GM18951 (cell line): ENCODE data around the gene TBC1D22A.

Experiments
- POLR2A ChIP-seq: IDR thresholded peaks from 4 replicates; pipeline ENCODE4 v1.6.1; 2011; ENCODE audit warnings: mild to moderate bottlenecking; ENCODE audit not compliant: insufficient read length, insufficient read depth; ENCODE audit errors: extremely low read depth
- in situ Hi-C: fragments of 300-500 bp; cut with MboI; formaldehyde crosslinking; loops from one replicate; pipeline ENCODE4 v1.12.0; 2022; ENCODE audit warnings: low sequenced_read_pairs, mixed read lengths, inconsistent platforms; ENCODE audit not compliant: unreplicated experiment

Gene TBC1D22A

DNA sequence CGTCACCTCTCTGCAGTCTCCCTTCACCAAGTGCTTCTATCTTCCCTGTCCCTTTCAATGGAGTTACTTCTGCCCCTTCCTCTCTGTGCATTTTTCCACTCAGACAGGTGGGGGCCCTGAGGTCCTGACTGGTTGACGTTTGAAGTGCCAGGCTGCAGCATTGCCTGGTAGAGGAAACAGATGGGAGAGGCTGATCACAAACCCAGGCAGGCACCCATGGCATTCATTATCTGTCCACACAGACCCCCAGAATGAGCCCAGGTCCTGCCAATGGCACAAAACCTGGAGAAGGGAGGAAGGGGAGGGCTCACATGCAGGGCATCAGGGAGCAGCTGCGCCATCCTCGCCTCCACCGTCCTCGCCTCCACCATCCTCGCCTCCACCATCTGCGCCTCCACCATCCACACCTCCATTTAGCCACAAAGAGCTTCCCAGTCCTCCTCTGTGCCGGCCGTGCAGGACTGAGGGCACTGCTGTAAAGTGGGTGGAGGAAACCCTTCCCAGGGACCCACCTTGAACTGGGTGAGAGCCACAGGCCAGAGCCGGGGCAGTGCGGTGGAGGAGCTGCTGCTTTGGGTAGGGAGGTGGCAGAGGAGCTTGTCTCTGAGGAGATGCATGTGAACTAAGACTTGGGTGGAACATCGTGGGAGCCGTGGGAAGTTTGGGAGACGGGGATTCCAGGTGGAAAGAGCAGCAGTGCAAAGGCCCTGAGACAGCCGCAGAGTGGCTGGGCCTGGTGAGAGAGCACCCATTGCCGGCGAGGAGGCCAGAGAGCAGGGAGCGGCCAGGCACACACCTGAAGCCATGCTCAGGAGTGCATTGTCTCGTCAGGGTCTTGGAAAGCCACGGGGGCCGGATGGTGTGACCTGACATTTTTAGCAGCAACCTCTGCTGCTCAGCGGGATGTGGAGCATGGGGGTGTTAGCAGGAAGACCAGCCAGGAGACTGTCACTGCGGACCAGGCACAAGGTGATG is 145.1 kb downstream of the TBC1D22A start:
- in situ Hi-C loops: no loop called here
- no peak for TF ChIP-seq POLR2A

GRCh38 chr22:46908641-46909107 is 146.2 kb downstream of the TBC1D22A start:
- in situ Hi-C loops: no loop called here
- TF ChIP-seq POLR2A: no peak

DNA sequence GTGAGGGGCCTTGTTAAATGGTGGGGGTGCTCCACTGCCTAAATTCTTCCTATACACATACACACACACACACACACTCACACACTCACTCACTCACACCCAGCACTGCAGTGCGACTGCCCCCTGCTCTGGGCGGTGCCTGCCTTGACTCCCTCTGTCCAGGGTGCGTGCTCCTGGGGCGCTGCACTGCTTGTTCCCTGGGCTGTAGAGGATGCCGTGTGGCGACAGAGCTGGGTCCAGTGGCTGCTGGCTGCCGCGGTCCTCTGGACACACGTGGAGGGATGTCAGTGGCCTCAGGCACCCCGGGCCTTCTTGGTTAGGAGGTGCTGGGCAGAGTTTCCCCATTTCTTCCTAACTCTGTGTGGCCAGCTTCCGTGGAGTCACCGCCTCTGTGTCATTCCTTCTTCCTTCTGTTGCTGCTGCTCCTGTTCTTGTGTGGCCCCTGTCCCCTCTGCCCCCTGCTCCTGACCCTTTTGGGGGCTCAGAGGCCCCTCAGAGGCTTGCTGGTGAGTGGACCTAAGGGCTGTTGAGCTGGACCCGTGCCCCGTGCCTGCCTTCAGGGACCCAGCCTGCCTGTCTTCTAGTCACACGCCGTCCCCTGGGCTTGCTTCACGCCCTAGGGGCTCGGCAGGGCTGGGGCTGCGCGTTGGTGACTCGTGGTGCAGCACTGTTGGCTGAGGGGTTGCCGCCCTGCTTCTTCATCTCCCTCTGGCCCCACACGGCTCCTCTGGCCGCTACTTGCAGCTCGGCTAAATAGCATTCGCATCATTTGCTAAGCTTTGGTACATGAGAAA is 147.0 kb downstream of the TBC1D22A start:
- TF ChIP-seq POLR2A: no peak
- in situ Hi-C loops: no loop called here

DNA sequence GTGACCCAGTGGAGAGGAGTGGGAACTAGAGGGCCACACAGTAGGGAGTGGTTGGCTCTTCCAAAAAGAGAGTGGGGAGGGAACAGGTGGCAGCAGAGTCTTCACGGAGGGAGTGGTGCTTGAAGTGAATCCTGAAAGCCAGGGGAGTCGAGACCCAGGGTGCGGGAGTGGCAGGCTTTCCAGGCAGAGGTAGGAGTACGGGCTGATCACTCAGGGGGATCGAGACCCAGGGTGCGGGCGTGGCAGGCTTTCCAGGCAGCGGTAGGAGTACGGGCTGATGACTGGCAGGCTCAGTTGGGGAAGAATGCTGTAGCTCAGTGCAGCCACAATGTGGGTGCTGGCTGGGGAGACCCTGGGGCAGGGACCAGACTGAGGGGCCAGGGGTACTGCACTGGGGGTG is 148.2 kb downstream of the TBC1D22A start:
- in situ Hi-C loops: no loop called here
- no peak for TF ChIP-seq POLR2A

GRCh38 chr22:46911346-46911745 is 148.9 kb downstream of the TBC1D22A start:
- no peak for TF ChIP-seq POLR2A
- in situ Hi-C loops: no loop called here

DNA sequence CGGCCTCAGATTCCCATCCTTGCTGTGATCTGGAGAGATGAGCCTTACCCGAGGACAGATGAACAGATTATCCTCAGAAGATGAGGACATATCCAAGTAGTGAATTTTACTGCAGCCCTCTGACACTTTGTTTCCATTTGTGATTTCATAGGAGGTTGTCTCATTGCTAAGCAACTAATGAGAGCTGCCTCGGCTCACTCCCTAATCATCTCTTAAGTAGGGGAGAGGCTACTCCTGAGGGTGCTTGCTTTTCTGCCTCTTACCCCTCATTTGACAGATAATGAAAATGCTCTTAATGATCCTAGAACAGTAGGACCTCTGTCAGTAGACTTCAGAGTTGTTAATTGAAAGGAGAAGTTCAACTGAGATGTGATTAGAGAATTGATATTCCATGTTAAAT is 150.9 kb downstream of the TBC1D22A start:
- TF ChIP-seq POLR2A: no peak
- in situ Hi-C loops: no loop called here

DNA sequence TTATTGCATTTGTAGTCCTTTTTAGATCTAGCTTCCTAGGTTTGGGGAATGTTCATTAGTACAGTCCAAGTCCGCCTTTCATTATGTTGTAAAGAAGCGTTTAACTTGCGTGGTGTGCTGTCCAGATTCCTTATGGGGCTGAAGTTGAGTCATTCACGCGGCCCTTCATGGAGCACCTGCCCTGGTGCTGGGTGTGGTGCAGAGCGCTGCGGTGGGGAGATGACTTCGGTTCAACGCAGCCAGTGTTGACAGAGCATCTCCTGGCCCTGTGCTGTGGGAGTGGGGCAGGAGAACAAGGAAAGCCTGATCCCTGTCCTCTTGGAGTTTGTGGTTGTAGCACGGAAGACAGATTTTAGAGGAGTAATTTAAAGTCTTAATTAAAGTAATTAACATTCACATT is 152.0 kb downstream of the TBC1D22A start:
- no peak for TF ChIP-seq POLR2A
- in situ Hi-C loops: no loop called here

- in situ Hi-C loops: no loop called here
- no peak for TF ChIP-seq POLR2A
Measured at GRCh38 chr22:46914916-46915894, 152.8 kb downstream of the TBC1D22A start.

GRCh38 chr22:46915950-46916730 is 153.7 kb downstream of the TBC1D22A start:
- in situ Hi-C loops: no loop called here
- no peak for TF ChIP-seq POLR2A

DNA sequence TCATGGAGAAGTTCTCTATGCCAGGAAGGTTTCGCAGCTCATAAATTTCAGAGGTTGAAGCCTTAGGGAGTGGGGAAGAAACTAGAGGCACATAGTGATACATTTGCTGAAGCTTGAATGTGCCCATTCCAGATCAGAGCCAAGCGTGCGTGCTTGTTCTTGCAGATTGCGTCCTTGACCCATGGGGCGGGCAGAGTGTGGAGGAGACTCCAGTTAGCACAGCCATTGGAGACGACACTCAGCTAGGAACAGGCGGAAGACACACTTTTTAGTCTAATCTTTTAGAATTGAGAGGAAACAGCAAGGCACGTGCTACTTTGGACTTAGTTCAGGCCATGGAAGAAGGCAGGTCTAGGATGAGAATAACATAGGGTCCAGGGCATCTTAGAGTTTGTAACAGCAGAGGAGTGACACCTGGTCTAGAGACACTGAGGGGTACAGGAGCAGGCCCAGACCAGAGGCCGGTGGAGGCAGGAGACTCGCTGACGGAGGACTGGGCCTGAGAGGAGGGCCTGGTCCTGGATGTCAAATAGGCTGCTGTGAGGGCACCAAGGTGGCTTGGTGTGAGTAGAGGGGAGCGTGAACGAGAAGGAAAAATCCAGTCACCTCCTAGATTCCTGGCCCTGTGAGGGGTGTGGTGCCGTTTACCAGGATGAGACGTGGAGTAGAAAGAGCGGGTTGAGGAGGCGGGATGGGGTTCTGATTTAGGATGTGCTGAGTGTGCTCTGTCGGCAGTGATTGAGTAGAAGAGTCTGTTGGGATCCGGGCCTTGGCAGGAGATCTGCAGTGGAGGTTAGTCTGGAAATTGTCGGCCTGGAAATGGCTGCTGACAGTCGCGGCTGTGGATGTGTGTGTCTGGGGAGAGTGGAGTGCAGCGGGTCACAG is 154.7 kb downstream of the TBC1D22A start:
- TF ChIP-seq POLR2A: no peak
- in situ Hi-C loops: no loop called here

DNA sequence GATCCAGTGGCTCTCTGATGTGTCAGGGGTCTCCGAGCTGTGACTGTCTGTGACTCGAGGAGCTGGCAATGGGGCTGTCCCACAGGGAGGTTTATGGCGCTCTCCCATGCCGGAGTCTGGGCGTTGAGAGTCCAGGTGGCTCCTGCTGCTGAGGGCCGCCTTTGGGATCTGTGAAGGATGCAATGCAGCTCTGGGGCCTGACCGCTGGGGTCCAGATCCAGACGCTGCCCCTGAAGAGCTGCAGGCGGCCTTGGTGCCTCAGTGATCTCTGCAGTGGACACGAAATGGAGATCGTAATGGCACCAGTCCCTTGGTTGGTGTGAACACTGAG is 155.3 kb downstream of the TBC1D22A start:
- in situ Hi-C loops: no loop called here
- no peak for TF ChIP-seq POLR2A

GRCh38 chr22:46918197-46918596 is 155.7 kb downstream of the TBC1D22A start:
- TF ChIP-seq POLR2A: no peak
- in situ Hi-C loops: no loop called here
